Dermis microvascular lymphatic vessel endothelial cell (primary cell): Measurements from ENCODE around the gene DPF3. TPM values are rescaled to one million over a fixed set of nuclear protein-coding genes. Genes with fewer than 3 reads are reported as not detected.
A peak's percentile ranks its signal among the peaks of the same experiment; 100 is the strongest.

Experiments
- DNase-seq, 2 donors: peaks; one replicate each; pipeline versions ENCODE4 v3.0.0 to v3.0.0-alpha.2; 2010; ENCODE audit warnings: low read depth in 2 of 2
- total RNA-seq: library from RNA; depleted of rRNA; stranded (reverse); fragments of >200 nt; gene quantifications from 2 replicates; pipeline ENCODE4 v1.2.1, GENCODE V29; 2014

Gene DPF3
- total RNA-seq, 1 donor from 2014 or later: 0.90 TPM

GRCh38 chr14:72800848-72801370 is 93.0 kb downstream of the DPF3 start:
- DNase-seq: no peak

- DNase-seq: no peak
Measured at GRCh38 chr14:72800296-72800695, 93.6 kb downstream of the DPF3 start.

- no peak for DNase-seq
Measured at GRCh38 chr14:72796935-72797334, 97.0 kb downstream of the DPF3 start.

- DNase-seq: no peak
Measured at GRCh38 chr14:72793156-72793939, 100.6 kb downstream of the DPF3 start.

- no peak for DNase-seq
Measured at GRCh38 chr14:72792051-72792788, 101.7 kb downstream of the DPF3 start.

- DNase-seq: no peak
Measured at GRCh38 chr14:72790887-72791566, 102.9 kb downstream of the DPF3 start.

GRCh38 chr14:72788972-72789728 is 104.8 kb downstream of the DPF3 start:
- no peak for DNase-seq

- DNase-seq: no peak
Measured at GRCh38 chr14:72788255-72788654, 105.6 kb downstream of the DPF3 start.

- no peak for DNase-seq
Measured at GRCh38 chr14:72787841-72788240, 106.1 kb downstream of the DPF3 start.

GRCh38 chr14:72786378-72787350 is 107.2 kb downstream of the DPF3 start:
- DNase-seq: no peak

- no peak for DNase-seq
Measured at GRCh38 chr14:72783741-72784140, 110.2 kb downstream of the DPF3 start.

- no peak for DNase-seq
Measured at GRCh38 chr14:72782817-72783216, 111.1 kb downstream of the DPF3 start.

- peak in 1 of 2 donors; percentile 57 for DNase-seq
Measured at GRCh38 chr14:72781561-72782508, 112.1 kb downstream of the DPF3 start.

- no peak for DNase-seq
Measured at GRCh38 chr14:72780751-72781150, 113.2 kb downstream of the DPF3 start.

- no peak for DNase-seq
Measured at GRCh38 chr14:72779679-72780078, 114.2 kb downstream of the DPF3 start.

GRCh38 chr14:72777636-72778035 is 116.3 kb downstream of the DPF3 start:
- no peak for DNase-seq

- no peak for DNase-seq
Measured at GRCh38 chr14:72776701-72777261, 117.1 kb downstream of the DPF3 start.

GRCh38 chr14:72775923-72776554 is 117.9 kb downstream of the DPF3 start:
- no peak for DNase-seq
